ENCODE data around the gene BMP15.

BMP15 gene

GRCh38 chrX:50910685-50911176 lies at the start of gene BMP15:
Gene BMP15 (plus strand): TSS chrX:50910735. CDS start chrX:50910784, 49 bp downstream.
- no peak for DNase-seq (ENCODE audit: low read depth)

- no peak for DNase-seq (ENCODE audit: low read depth)
Measured at GRCh38 chrX:50863471-50863870, 47.1 kb upstream of the BMP15 start.

GRCh38 chrX:50865311-50865710 lies 45.2 kb upstream of the BMP15 start:
- no peak for DNase-seq (ENCODE audit: low read depth)

DNA sequence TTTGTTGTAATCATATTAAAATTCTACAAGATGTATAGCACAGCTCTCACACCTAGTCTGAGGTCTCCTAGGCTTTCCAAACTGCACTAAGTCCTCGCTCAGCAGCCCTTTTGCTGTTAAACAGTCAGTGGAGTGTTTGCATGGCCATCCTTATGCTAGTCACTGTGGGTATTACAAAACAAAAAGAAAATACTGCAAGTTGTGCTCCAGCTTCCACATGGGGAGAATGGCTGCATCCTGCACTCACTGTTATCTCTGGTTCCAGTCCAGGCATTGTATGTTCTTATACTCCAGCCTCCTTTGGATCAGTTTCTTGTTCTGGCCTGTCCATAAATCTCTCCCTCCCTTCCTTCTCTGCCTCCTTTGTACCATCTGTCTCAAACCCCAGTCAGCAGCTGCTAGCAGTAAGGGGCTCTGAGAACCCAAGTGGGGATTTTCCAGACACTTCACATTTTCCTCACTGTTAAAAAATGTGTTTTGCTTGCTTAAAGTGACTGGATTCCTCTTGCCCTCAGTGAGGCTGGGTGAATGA lies 38.5 kb upstream of the BMP15 start:
- no peak for DNase-seq (ENCODE audit: low read depth)

GRCh38 chrX:50874876-50875275 lies 35.7 kb upstream of the BMP15 start:
- no peak for DNase-seq (ENCODE audit: low read depth)

- no peak for DNase-seq (ENCODE audit: low read depth)
Measured at GRCh38 chrX:50876551-50876950, 34.0 kb upstream of the BMP15 start.

- DNase-seq (ENCODE audit: low read depth), result no peak
Measured at GRCh38 chrX:50877310-50877709, 33.2 kb upstream of the BMP15 start.

DNA sequence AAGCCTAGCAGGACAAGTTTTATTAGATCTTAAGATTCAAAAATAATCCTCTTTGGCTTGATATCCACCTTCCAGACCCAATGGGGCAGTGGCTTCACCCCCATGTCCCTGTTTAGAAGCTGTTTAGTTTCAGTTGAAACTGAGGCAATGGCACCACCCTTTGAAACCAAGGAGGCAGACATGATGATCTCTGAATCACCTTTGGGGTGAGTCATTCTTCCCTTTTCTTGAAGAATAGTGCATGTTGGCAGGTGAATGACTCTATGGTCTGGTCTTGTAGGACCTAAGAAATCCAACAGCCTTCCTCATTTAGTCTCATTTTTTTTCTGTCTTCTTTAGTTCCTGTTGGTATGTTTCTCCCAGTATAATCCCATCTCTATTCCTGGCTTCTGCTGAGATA lies 29.5 kb upstream of the BMP15 start:
- DNase-seq (ENCODE audit: low read depth), result no peak

DNA sequence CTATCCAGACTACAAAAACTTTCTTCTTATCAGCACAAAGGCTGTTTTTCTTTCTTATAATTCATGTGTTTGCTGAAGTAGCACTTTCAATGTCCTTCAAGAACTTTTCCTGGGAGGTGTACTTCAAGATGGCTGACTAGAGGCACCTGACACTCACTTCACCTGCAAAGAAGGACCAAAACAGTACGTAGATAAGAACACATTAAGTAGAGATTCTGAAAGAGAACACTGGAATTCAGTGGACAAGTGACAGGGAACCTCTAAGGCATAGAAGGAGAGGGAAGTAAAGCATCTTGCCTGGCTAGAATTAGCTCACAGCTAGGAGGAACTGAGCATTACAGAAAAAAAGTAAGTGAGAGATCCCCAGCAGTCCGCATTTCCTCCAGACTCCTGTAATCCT lies 21.7 kb upstream of the BMP15 start:
- no peak for DNase-seq (ENCODE audit: low read depth)

DNA sequence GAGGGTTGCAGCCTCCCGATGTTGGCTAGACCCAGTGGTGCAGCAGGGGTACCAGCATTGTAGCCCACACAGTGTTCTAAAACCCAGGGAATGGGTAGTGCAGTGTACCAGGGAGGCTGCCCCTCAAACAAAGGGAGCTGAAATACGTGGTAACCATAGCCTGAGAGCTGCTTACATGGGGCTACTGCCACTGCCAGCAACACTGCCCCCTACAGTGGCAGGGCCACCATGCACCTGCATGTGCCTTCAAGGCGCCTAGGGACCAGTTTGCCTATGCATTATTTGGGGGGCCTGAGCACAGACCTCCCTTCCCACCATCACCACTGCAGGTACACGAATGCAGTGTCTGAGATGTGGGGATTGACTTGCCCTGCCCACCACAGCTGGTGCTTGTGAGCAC lies 21.0 kb upstream of the BMP15 start:
- DNase-seq (ENCODE audit: low read depth), result no peak

- no peak for DNase-seq (ENCODE audit: low read depth)
Measured at GRCh38 chrX:50893047-50893446, 17.5 kb upstream of the BMP15 start.

GRCh38 chrX:50893466-50893865 lies 17.1 kb upstream of the BMP15 start:
- no peak for DNase-seq (ENCODE audit: low read depth)

DNA sequence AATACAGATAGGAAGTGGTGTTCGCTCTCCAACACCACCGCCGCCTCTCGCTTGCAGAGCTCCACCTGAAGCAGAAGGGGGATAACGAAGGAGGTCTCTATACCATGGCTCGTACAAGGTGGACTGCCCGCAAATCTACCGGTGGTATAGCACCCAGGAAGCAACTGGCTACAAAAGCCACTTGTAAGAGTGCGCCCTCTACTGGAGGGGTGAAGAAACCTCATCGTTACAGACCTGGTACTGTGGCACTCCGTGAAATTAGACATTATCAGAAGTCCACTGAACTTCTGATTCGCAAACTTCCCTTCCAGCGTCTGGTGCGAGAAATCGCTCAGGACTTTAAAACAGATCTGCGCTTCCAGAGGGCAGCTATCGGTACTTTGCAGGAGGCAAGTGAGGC lies 5.2 kb upstream of the BMP15 start:
- DNase-seq (ENCODE audit: low read depth), result no peak

GRCh38 chrX:50913520-50913919 lies 3.0 kb downstream of the BMP15 start:
- DNase-seq (ENCODE audit: low read depth), result no peak

- DNase-seq (ENCODE audit: low read depth), result no peak
Measured at GRCh38 chrX:50920132-50920531, 9.6 kb downstream of the BMP15 start.

- no peak for DNase-seq (ENCODE audit: low read depth)
Measured at GRCh38 chrX:50927127-50927526, 16.6 kb downstream of the BMP15 start.

DNA sequence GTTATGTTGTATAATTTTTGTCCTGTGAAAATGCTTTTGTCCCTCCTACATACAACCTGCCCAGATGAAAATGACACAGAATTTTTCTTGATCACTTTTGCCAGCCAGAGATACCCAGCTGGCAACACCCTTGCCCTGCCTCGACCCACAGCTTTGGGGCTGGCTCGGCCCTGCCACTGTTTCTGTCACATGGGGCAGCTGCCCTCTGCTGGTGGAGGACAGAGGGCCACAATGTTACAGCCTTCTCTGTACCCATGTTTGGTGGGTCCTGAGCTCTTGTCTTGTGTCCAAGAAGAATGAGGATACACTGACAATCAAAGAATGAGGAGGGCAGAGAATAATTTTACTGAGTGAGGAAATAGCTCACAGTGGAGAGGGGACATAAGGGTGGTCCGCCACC lies 31.1 kb downstream of the BMP15 start:
- DNase-seq (ENCODE audit: low read depth), result no peak

- no peak for DNase-seq (ENCODE audit: low read depth)
Measured at GRCh38 chrX:50942471-50942870, 31.9 kb downstream of the BMP15 start.

DNA sequence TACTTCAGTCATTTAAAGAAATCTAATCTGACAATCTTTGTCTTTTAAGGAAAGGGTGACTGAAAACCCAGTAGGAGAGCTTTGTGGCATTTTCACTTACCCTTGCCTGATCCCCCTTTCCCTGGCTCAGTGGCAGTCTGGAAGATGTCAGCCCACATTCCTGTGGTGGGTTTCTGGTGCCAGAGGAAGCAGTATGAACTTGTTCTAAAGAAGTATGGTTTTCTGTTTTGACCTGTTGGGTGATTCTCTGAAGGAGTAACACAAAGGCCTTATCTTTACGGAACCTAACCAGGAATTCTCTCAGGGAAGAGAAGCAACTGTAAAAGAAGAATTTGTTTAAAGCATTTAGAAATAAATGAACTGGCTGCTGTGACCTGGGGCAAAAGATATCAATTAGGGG lies 41.9 kb downstream of the BMP15 start:
- DNase-seq (ENCODE audit: low read depth), result no peak

GRCh38 chrX:50953832-50954231 lies 43.3 kb downstream of the BMP15 start:
- DNase-seq (ENCODE audit: low read depth), result no peak

- no peak for DNase-seq (ENCODE audit: low read depth)
Measured at GRCh38 chrX:50962156-50962555, 51.6 kb downstream of the BMP15 start.

DNA sequence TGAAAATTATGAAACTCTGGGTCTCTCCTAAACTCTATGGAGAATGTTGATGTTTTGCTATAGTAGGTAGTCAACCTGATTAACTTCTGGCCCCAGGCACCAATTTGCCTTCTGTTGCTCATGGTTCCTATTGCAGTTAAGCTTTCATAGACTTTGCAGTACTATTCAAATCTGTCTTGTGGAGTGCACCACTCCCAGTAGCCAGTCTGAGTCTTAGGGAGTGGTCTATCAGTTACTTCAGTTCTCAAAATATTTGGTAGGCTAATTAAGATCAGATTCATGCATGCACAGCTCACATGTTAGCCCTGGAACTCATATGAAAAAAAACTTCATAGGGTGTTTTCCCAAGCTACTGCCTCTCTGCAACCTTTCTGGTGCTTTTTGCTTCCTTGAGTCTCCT lies 53.3 kb downstream of the BMP15 start:
- DNase-seq (ENCODE audit: low read depth), result no peak

Measured in stimulated activated CD8-positive, alpha-beta memory T cell treated with anti-CD3 and anti-CD28 coated beads, Interleukin-15, amount 100 ng/mL, for 1 hour (primary cell).